GM23248 (cell line): ENCODE measurements around the gene TMEM187.

Experiments used
- EZH2 ChIP-seq: fragments of 200-600 bp; sonication (generic); IDR thresholded peaks from 2 replicates; pipeline ENCODE4 v1.6.1; 2018; ENCODE audit warnings: antibody characterized with exemption, mild to moderate bottlenecking; ENCODE audit not compliant: insufficient read depth, poor library complexity, severe bottlenecking
- EZH2phosphoT487 ChIP-seq: fragments of 200-600 bp; sonication (generic); IDR thresholded peaks from 2 replicates; pipeline ENCODE4 v1.6.1; 2018; ENCODE audit warnings: antibody characterized with exemption, moderate library complexity, mild to moderate bottlenecking, low read depth; ENCODE audit not compliant: insufficient read depth

DNA sequence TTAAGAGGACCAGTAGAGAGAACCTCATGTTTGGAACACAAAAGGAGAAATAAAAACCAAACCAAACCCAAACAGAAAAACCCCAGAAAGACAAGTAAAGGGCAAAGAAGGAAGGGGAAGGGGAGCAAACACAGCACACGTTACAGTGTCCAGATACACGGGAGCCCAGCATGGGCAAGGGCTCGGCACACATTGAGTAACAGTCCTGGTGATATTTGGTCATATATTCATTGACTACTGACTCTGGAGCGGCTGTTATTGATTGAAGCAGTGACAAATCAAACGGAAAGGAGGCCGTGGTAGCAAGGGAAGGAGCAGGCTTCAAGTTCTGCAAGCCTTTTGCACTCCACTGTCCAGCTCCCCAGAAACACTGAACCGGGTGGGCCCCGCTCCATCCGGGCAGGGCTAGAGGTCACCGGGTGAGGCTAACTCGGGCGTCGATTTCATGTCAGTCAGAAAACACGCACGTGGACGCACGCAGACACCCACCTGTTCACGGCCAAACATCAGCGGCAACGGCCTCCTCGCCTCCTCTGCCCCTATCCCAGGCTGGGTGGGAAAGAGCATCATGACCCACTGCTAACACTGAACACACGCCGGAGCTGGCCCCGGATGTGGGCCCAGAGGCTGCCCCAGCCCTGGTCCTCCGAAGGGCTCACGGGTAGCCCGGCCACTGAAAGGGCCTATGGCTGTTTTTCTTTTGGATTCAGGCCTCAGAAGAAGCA lies 50.9 kb downstream of the TMEM187 start:
- no peak for TF ChIP-seq EZH2phosphoT487
- no peak for TF ChIP-seq EZH2
